GM12873 (cell line): ENCODE measurements around the gene CD164L2.

Experiments used
- TF ChIP-seq, protein P1 (sequence below): IDR thresholded peaks from 2 replicates; pipeline ENCODE4 v1.5.1; 2012; ENCODE audit warnings: low read depth, mild to moderate bottlenecking, moderate library complexity, low read length, control low read depth; ENCODE audit not compliant: insufficient read depth; ENCODE audit errors: missing control alignments

The CD164L2 gene

DNA sequence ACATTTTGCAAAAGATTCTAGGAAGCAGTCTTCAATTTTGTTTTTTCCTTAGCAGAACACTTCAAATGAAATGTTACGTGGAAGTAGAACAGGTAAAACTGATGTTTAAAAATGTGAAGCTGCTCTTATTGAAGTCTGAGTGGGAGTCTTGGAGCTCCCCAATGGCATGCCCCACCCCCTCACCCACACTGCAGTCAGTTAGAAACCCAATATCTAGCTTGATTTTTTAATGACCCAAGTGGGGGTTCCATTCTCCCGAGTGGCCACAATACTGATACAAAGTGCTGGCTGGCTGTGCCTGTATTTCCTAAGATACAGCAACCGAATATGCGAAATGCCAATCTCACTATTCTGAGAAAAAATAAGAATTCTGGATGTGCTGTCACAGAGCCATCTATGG is 40.6 kb upstream of the CD164L2 start:
- TF ChIP-seq, protein P1, sequence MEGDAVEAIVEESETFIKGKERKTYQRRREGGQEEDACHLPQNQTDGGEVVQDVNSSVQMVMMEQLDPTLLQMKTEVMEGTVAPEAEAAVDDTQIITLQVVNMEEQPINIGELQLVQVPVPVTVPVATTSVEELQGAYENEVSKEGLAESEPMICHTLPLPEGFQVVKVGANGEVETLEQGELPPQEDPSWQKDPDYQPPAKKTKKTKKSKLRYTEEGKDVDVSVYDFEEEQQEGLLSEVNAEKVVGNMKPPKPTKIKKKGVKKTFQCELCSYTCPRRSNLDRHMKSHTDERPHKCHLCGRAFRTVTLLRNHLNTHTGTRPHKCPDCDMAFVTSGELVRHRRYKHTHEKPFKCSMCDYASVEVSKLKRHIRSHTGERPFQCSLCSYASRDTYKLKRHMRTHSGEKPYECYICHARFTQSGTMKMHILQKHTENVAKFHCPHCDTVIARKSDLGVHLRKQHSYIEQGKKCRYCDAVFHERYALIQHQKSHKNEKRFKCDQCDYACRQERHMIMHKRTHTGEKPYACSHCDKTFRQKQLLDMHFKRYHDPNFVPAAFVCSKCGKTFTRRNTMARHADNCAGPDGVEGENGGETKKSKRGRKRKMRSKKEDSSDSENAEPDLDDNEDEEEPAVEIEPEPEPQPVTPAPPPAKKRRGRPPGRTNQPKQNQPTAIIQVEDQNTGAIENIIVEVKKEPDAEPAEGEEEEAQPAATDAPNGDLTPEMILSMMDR, result no peak

DNA sequence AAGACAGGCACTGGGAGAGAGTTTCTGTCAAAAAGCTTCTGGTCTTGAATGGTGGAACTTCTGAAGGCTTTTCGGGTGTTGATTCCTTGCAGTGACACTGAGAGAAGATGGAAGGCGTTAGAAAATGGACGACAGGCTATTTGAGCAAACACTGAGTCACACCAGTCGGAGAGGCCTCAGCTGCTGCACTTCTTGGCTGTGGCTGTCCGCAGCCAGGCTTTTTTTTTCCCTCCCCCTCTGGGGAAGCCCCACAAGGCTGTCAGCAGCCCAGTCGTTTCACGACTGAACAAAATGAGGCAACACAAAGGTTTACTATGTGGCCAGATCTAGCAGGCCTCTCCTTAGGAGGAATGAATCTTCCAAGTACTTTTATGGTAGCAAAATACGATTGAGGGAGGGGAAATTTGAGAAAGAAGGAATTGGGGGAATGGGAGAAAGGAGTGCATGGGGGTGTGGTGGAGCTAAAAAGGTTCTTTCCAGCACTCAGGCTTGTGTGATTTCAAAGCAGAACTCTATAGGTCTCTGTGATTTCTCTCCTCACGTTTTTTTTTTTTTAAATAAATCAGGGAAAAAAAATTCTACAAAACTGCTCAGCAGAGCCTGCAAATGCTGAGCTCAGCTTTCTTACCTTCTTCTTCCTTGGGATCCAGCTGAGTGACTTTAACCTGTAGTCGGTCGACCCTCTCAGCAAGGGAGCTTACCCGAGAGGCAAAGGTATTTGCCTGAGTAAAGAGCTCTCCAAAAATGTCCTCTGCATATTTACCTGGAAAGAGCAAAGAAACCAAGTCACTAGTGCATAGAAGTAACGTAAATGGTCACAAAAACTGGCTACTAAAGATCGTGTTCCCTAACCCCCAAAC is 35.4 kb upstream of the CD164L2 start:
- TF ChIP-seq, protein P1, result no peak

- TF ChIP-seq, protein P1, result no peak
Observed at GRCh38 chr1:27417713-27418112, 34.6 kb upstream of the CD164L2 start.

GRCh38 chr1:27416387-27417111 is 33.4 kb upstream of the CD164L2 start:
- TF ChIP-seq, protein P1, result peak; percentile 85

DNA sequence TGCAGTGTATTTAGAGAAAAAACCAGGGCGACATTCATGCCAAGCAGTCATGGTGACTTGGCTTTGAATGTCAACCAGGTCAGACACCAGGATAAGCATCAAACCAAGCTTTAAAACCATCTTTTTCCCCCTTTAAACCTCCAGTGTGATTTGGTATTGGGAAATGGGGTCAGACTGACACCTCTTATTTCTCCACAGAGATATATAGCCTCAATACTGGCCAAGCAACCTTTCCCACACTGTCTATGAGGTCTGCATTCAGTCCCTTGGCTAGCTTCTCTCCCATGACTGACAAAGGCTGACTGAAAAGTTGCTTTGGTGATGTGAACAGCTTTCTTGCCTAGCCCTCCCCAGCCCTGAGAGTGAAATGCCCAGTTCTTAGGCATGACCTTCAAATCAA is 31.0 kb upstream of the CD164L2 start:
- TF ChIP-seq, protein P1, result no peak

DNA sequence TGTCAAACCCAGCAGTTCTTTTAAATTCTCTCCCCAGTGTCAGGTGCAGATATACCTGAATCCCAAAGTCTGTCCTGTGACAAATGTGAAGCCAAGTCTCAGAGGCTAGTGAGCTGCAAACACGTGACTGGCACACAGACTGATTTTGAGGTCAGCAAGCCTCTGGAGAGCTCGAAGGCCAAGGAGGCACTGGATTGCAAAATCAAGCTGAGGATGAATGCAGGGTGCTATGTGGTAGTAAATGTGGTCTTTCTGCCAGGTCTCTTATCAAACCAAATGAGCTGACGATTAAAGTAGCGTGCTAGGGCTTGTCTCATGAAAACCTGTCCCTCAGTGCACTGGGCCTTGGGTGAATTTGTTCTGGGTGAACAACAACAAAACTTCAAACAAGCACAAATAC is 29.9 kb upstream of the CD164L2 start:
- TF ChIP-seq, protein P1, result no peak

- TF ChIP-seq, protein P1, result no peak
Observed at GRCh38 chr1:27412502-27412901, 29.4 kb upstream of the CD164L2 start.
